Measurements from ENCODE around the gene ZNF598. TPM values are rescaled to one million over a fixed set of nuclear protein-coding genes. Genes with fewer than 3 reads are reported as not detected.

Gene ZNF598
- polyA plus RNA-seq, 1 donor from 2014 or later, result 22.1 TPM

GRCh38 chr16:2037647-2038381 is 28.2 kb upstream of the ZNF598 start:
- no peak overlapping the region for H3K4me3 ChIP-seq (ENCODE audit: low read length)
- H3K9me2 ChIP-seq (ENCODE audit: insufficient read depth, low read length), result no peaks in the 10 kb centered on the region
- no peak overlapping the region for H3K27ac ChIP-seq (ENCODE audit: low read length)
- H3K79me2 ChIP-seq (replicated peaks; ENCODE audit: insufficient read depth, low read length), result no peaks in the 10 kb centered on the region
- no peaks in the 10 kb centered on the region for H3F3A ChIP-seq (ENCODE audit: insufficient read depth, low read length, poor library complexity, severe bottlenecking)
- no peak overlapping the region for H2AFZ ChIP-seq (ENCODE audit: low read depth, low read length)
- no peak overlapping the region for H3K4me2 ChIP-seq (ENCODE audit: low read length)
- H3K9me3 ChIP-seq (ENCODE audit: low read length), result no peaks in the 10 kb centered on the region
- H3K36me3 ChIP-seq (ENCODE audit: insufficient read depth, low read length), result no peaks in the 10 kb centered on the region
- TF ChIP-seq RAD21 (conservative IDR thresholded peaks at IDR 0.05) (no peak), REST (IDR thresholded peaks at IDR 0.05; ENCODE audit: borderline replicate concordance) (no peak), EZH2 (IDR thresholded peaks at IDR 0.05; ENCODE audit: borderline replicate concordance, insufficient read depth, low read length, poor library complexity, severe bottlenecking) (no peak), TAF1 (IDR thresholded peaks at IDR 0.05; ENCODE audit: low read depth) (no peak), MXI1 (conservative IDR thresholded peaks at IDR 0.05; ENCODE audit: poor library complexity, severe bottlenecking) (no peak), SMC3 (conservative IDR thresholded peaks at IDR 0.05; ENCODE audit: poor library complexity) (no peak), EP300 (conservative IDR thresholded peaks at IDR 0.05; ENCODE audit: poor library complexity, severe bottlenecking) (no peak), POLR2AphosphoS5 (IDR thresholded peaks at IDR 0.05) (no peak)
- TF ChIP-seq, protein P1, sequence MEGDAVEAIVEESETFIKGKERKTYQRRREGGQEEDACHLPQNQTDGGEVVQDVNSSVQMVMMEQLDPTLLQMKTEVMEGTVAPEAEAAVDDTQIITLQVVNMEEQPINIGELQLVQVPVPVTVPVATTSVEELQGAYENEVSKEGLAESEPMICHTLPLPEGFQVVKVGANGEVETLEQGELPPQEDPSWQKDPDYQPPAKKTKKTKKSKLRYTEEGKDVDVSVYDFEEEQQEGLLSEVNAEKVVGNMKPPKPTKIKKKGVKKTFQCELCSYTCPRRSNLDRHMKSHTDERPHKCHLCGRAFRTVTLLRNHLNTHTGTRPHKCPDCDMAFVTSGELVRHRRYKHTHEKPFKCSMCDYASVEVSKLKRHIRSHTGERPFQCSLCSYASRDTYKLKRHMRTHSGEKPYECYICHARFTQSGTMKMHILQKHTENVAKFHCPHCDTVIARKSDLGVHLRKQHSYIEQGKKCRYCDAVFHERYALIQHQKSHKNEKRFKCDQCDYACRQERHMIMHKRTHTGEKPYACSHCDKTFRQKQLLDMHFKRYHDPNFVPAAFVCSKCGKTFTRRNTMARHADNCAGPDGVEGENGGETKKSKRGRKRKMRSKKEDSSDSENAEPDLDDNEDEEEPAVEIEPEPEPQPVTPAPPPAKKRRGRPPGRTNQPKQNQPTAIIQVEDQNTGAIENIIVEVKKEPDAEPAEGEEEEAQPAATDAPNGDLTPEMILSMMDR (IDR thresholded peaks at IDR 0.05; ENCODE audit: poor library complexity, severe bottlenecking), result no peak
- H4K20me1 ChIP-seq (ENCODE audit: insufficient read depth), result no peaks in the 10 kb centered on the region
- no peaks in the 10 kb centered on the region for H3K27me3 ChIP-seq (ENCODE audit: insufficient read depth, low read depth, low read length)
- no peak overlapping the region for H3K9ac ChIP-seq (ENCODE audit: low read length)

DNA sequence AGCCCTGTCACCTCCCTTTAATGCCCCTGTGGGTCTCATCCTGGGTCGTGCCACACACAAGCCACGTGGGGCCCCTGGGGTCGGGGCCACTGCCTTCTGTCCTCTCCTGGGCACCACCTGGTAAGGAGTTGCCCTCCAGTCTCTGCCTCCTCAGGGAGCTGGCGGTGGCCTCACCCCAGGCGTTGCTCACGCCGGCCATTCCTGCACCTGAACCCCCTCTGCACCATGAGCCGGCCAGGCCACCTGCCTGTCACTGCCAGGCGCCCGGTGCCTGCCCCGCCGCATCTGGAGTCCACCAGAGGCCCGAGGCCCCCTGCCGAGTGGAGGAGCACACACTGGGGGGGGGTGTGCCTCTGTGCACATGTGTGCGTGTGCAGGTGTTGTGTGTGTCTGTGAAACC is 27.5 kb upstream of the ZNF598 start:
- Histone ChIP-seq H3K27me3 (ENCODE audit: insufficient read depth, low read depth, low read length) (no peaks in the 10 kb centered on the region), H2AFZ (ENCODE audit: low read depth, low read length) (no peak overlapping the region), H3F3A (ENCODE audit: insufficient read depth, low read length, poor library complexity, severe bottlenecking) (no peaks in the 10 kb centered on the region), H4K20me1 (ENCODE audit: insufficient read depth) (no peaks in the 10 kb centered on the region), H3K4me3 (ENCODE audit: low read length) (no peak overlapping the region), H3K9me3 (ENCODE audit: low read length) (no peaks in the 10 kb centered on the region), H3K9ac (ENCODE audit: low read length) (no peak overlapping the region), H3K27ac (ENCODE audit: low read length) (no peak overlapping the region), H3K36me3 (ENCODE audit: insufficient read depth, low read length) (no peaks in the 10 kb centered on the region), H3K4me2 (ENCODE audit: low read length) (no peak overlapping the region), H3K79me2 (replicated peaks; ENCODE audit: insufficient read depth, low read length) (no peaks in the 10 kb centered on the region), H3K9me2 (ENCODE audit: insufficient read depth, low read length) (no peaks in the 10 kb centered on the region)
- TF ChIP-seq EP300 (conservative IDR thresholded peaks at IDR 0.05; ENCODE audit: poor library complexity, severe bottlenecking), result no peak
